Measurements from ENCODE around the gene GRB10. TPM values are rescaled to one million over a fixed set of nuclear protein-coding genes. Genes with fewer than 3 reads are reported as not detected.
A peak's percentile ranks its signal among the peaks of the same experiment; 100 is the strongest.

Gene GRB10
- total RNA-seq, 1 experiment from 2014 or later = 47.9 TPM

DNA sequence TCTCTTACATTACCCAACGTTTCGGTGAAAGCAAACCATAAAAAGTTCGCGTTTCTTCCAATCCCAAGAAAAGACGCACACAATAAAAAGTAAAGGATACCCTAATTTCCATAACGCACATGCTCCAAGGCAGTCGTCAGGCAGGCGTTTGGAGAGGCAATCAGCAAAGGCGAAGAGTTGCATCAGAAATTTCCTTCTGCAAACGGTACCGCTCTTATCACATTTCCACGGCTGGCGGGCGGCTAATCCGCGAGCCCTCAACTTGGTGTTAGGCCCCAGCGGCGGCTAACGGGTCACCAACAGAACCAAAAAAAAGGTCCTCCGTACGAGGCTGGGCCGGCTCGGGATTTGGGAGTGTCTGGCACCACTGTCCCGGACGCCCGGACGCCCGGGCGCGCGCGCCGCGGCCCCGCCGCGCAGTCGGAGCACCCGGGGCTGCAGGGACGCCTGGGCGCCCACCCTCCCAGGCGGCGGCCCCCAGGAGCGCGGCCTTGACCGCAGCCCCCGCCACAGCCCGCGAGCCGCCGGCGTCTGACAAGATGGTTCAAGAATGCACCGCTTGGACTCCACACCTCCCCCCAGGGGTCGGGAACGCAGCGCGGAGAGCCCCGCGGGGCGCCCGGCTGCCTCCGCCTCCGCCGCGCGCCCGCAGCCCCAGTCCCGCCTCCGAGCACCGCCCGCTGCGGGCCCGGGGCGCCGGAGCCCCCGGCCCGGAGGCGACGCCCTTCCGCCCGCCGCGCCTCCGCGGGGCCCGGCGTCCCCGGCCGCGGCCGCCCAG is 9.8 kb upstream of the GRB10 start:
- BruUV-seq (replicated peaks) = TSS peak; percentile 42
- POLR2A ChIA-PET (ENCODE audit: unreplicated experiment) = no interaction called here

GRCh38 chr7:50791938-50792341 is 9.2 kb upstream of the GRB10 start:
- TSS peak; percentile 39 for BruUV-seq (replicated peaks)
- peak overlapping the region; percentile 51 for H3K27ac ChIP-seq
- no peaks in the 10 kb centered on the region for H3K9me2 ChIP-seq (ENCODE audit: insufficient read depth)
- intact Hi-C loops (cut with micrococcal nuclease; ENCODE audit: unreplicated experiment) = loop anchor here (2.0 to 10.0 kb wide), 5 partner anchors 40 to 583 kb away; no protein-coding TSS in a partner anchor
- H3K4me1 ChIP-seq (replicated peaks; ENCODE audit: insufficient read depth) = peaks cover 24% of the 10 kb centered on the region
- ChIA-PET POLR2A (ENCODE audit: unreplicated experiment) (no interaction called here), CTCF (interaction anchor here (0.7 kb wide), 1 partner anchor 370 kb away, joined by 3 read pairs; no protein-coding TSS in a partner anchor)
- H2AFZ ChIP-seq = peak overlapping the region; percentile 82
- peaks cover 11% of the 10 kb centered on the region; the same call in 1 of the 2 replicates for H3K9me3 ChIP-seq (ENCODE audit: insufficient read depth, low read depth)
- H4K20me1 ChIP-seq (ENCODE audit: insufficient read depth) = peaks cover 47% of the 10 kb centered on the region
- peaks cover 20% of the 10 kb centered on the region; the same call in 1 of the 2 replicates for H3F3A ChIP-seq (ENCODE audit: insufficient read depth, low read depth)
- peak overlapping the region; percentile 73 for H3K4me3 ChIP-seq
- H3K4me2 ChIP-seq = peak overlapping the region; percentile 96
- no peaks in the 10 kb centered on the region for H3K27me3 ChIP-seq (ENCODE audit: insufficient read depth, low read depth)
- peaks cover 54% of the 10 kb centered on the region for H3K79me2 ChIP-seq (ENCODE audit: low read depth)
- DNase-seq = peak in 1 of 2 experiments; percentile 46
- TF ChIP-seq CTCF (conservative IDR thresholded peaks at IDR 0.05) (no peak), EZH2 (IDR thresholded peaks at IDR 0.05; ENCODE audit: low read depth) (no peak)
- H3K36me3 ChIP-seq (ENCODE audit: low read depth) = peaks cover 9% of the 10 kb centered on the region; the same call in 1 of the 2 replicates

More for the DNA sequence above, 9.8 kb upstream of the GRB10 start:
- Histone ChIP-seq H3K4me1 (replicated peaks; ENCODE audit: insufficient read depth) (peaks cover 24% of the 10 kb centered on the region), H2AFZ (peak overlapping the region; percentile 82), H3K27me3 (ENCODE audit: insufficient read depth, low read depth) (no peaks in the 10 kb centered on the region), H3K9me3 (ENCODE audit: insufficient read depth, low read depth) (peaks cover 11% of the 10 kb centered on the region; the same call in 1 of the 2 replicates), H3K27ac (peak overlapping the region; percentile 51), H3K9me2 (ENCODE audit: insufficient read depth) (no peaks in the 10 kb centered on the region), H4K20me1 (ENCODE audit: insufficient read depth) (peaks cover 41% of the 10 kb centered on the region), H3K4me3 (peak overlapping the region; percentile 73), H3F3A (ENCODE audit: insufficient read depth, low read depth) (peaks cover 20% of the 10 kb centered on the region; the same call in 1 of the 2 replicates), H3K79me2 (ENCODE audit: low read depth) (peaks cover 48% of the 10 kb centered on the region), H3K36me3 (ENCODE audit: low read depth) (peaks cover 9% of the 10 kb centered on the region; the same call in 1 of the 2 replicates), H3K4me2 (peak overlapping the region; percentile 96)
- CTCF ChIA-PET = interaction anchor here (0.7 kb wide), 1 partner anchor 370 kb away, joined by 3 read pairs; no protein-coding TSS in a partner anchor
- intact Hi-C loops (cut with micrococcal nuclease; ENCODE audit: unreplicated experiment) = loop anchor here (2.0 to 10.0 kb wide), 5 partner anchors 40 to 582 kb away; no protein-coding TSS in a partner anchor
- TF ChIP-seq CTCF (conservative IDR thresholded peaks at IDR 0.05) (no peak), EZH2 (IDR thresholded peaks at IDR 0.05; ENCODE audit: low read depth) (no peak)
- DNase-seq = peak; percentile 40 to 61

GRCh38 chr7:50791363-50791937 is 8.8 kb upstream of the GRB10 start:
- peaks cover 59% of the 10 kb centered on the region for H3K79me2 ChIP-seq (ENCODE audit: low read depth)
- peak overlapping the region; percentile 82; the same call in 1 of the 2 replicates for H2AFZ ChIP-seq
- TF ChIP-seq EZH2 (IDR thresholded peaks at IDR 0.05; ENCODE audit: low read depth) (no peak), CTCF (conservative IDR thresholded peaks at IDR 0.05) (no peak)
- intact Hi-C loops (cut with micrococcal nuclease; ENCODE audit: unreplicated experiment) = loop anchor here (5.0 to 10.0 kb wide), 4 partner anchors 41 to 583 kb away; no protein-coding TSS in a partner anchor
- no TSS peak for BruUV-seq (replicated peaks)
- H3K4me2 ChIP-seq = peak overlapping the region; percentile 96
- H3K27me3 ChIP-seq (ENCODE audit: insufficient read depth, low read depth) = no peaks in the 10 kb centered on the region
- H3K4me3 ChIP-seq = peak overlapping the region; percentile 73
- CTCF ChIA-PET = interaction anchor here (0.7 kb wide), 1 partner anchor 371 kb away, joined by 3 read pairs; no protein-coding TSS in a partner anchor
- peaks cover 52% of the 10 kb centered on the region for H4K20me1 ChIP-seq (ENCODE audit: insufficient read depth)
- H3F3A ChIP-seq (ENCODE audit: insufficient read depth, low read depth) = peaks cover 20% of the 10 kb centered on the region; the same call in 1 of the 2 replicates
- H3K4me1 ChIP-seq (replicated peaks; ENCODE audit: insufficient read depth) = peaks cover 24% of the 10 kb centered on the region
- no peak for DNase-seq
- peaks cover 9% of the 10 kb centered on the region; the same call in 1 of the 2 replicates for H3K36me3 ChIP-seq (ENCODE audit: low read depth)
- H3K9me2 ChIP-seq (ENCODE audit: insufficient read depth) = no peaks in the 10 kb centered on the region
- H3K27ac ChIP-seq = peak overlapping the region; percentile 51
- H3K9me3 ChIP-seq (ENCODE audit: insufficient read depth, low read depth) = peaks cover 11% of the 10 kb centered on the region; the same call in 1 of the 2 replicates
- POLR2A ChIA-PET (ENCODE audit: unreplicated experiment) = no interaction called here
